CD4-positive, alpha-beta T cell treated with Interleukin-10 for 1 hour (primary cell): ENCODE measurements around the gene C6orf118.

Experiments used
- DNase-seq: peaks from one replicate; pipeline ENCODE4 v3.0.0-alpha.2; 2020

The C6orf118 gene

GRCh38 chr6:165308926-165309731 lies at the start of gene C6orf118:
TSS of gene C6orf118 (minus strand) at chr6:165309605. CDS start at chr6:165309586, 19 bp downstream.
- DNase-seq = no peak

- no peak for DNase-seq
These were observed 36.3 kb upstream of the C6orf118 start for GRCh38 chr6:165345700-165346099.

GRCh38 chr6:165340532-165340931 lies 31.1 kb upstream of the C6orf118 start:
- no peak for DNase-seq

- DNase-seq = no peak
These were observed 16.2 kb upstream of the C6orf118 start for GRCh38 chr6:165325609-165326008.

- DNase-seq = no peak
These were observed 12.2 kb upstream of the C6orf118 start for GRCh38 chr6:165321555-165322145.

GRCh38 chr6:165321150-165321549 lies 11.7 kb upstream of the C6orf118 start:
- DNase-seq = no peak

GRCh38 chr6:165317723-165318122 lies 8.3 kb upstream of the C6orf118 start:
- DNase-seq = no peak

GRCh38 chr6:165306955-165307354 lies 2.5 kb downstream of the C6orf118 start:
- DNase-seq = no peak

- no peak for DNase-seq
These were observed 7.8 kb downstream of the C6orf118 start for GRCh38 chr6:165301372-165302246.

- no peak for DNase-seq
These were observed 8.9 kb downstream of the C6orf118 start for GRCh38 chr6:165300422-165300936.

- no peak for DNase-seq
These were observed 10.5 kb downstream of the C6orf118 start for GRCh38 chr6:165298875-165299274.

GRCh38 chr6:165298402-165298801 lies 11.0 kb downstream of the C6orf118 start:
- no peak for DNase-seq

GRCh38 chr6:165292657-165293056 lies 16.7 kb downstream of the C6orf118 start:
- DNase-seq = no peak

- no peak for DNase-seq
These were observed 34.8 kb downstream of the C6orf118 start for GRCh38 chr6:165274611-165275010.

- no peak for DNase-seq
These were observed 36.8 kb downstream of the C6orf118 start for GRCh38 chr6:165272585-165272984.

GRCh38 chr6:165268987-165269386 lies 40.4 kb downstream of the C6orf118 start:
- DNase-seq = no peak

GRCh38 chr6:165266621-165267020 lies 42.8 kb downstream of the C6orf118 start:
- DNase-seq = no peak

GRCh38 chr6:165266191-165266590 lies 43.2 kb downstream of the C6orf118 start:
- DNase-seq = no peak

- DNase-seq = no peak
These were observed 48.9 kb downstream of the C6orf118 start for GRCh38 chr6:165260462-165260861.

- DNase-seq = no peak
These were observed 59.6 kb downstream of the C6orf118 start for GRCh38 chr6:165249808-165250207.

GRCh38 chr6:165245701-165246100 lies 63.7 kb downstream of the C6orf118 start:
- no peak for DNase-seq

GRCh38 chr6:165245287-165245686 lies 64.1 kb downstream of the C6orf118 start:
- no peak for DNase-seq

- no peak for DNase-seq
These were observed 64.7 kb downstream of the C6orf118 start for GRCh38 chr6:165244524-165245247.
